C4-2B (cell line): Measurements from ENCODE around the gene OR5D14.

Experiments used
- H3K27ac ChIP-seq: fragments of 450-650 bp; 2 replicates; pipeline ENCODE4 v1.5.1; 2017
- CTCF ChIP-seq: fragments of 450-650 bp; conservative IDR thresholded peaks from 2 replicates; pipeline ENCODE4 v1.5.1; 2017; ENCODE audit warnings: mild to moderate bottlenecking
- ZFX ChIP-seq: fragments of 450-650 bp; IDR thresholded peaks from 2 replicates; pipeline ENCODE4 v1.6.1; 2017

Gene OR5D14

GRCh38 chr11:55826919-55827318 is 31.6 kb downstream of the OR5D14 start, which contains the start of gene OR5L2:
OR5L2 (plus strand) TSS chr11:55827219; CDS start chr11:55827219, 0 bp downstream.
- TF ChIP-seq ZFX (no peak), CTCF (no peak)
- H3K27ac ChIP-seq, result no peak within 1 kb of the TSS

- no peak for TF ChIP-seq ZFX
- TF ChIP-seq CTCF, result no peak
- H3K27ac ChIP-seq, result no peak within 1 kb of the TSS
These were observed 43.1 kb downstream of the OR5D14 start, which contains the start of gene OR5D16 for GRCh38 chr11:55838452-55838851. OR5D16 (plus strand) TSS chr11:55838752; CDS start chr11:55838752, 0 bp downstream.
